NT2/D1 (cell line): Measurements from ENCODE around the gene SREK1.
"Not testable (repeated sequence)": the region's sequence is repeated elsewhere in the genome, so short reads cannot be mapped to it uniquely, and the experiment has no call there.

ENCODE experiments used
- YY1 ChIP-seq: IDR thresholded peaks from 2 replicates; pipeline ENCODE4 v1.6.1; 2011; ENCODE audit not compliant: insufficient read length, insufficient read depth
- ZNF274 ChIP-seq: IDR thresholded peaks from 2 replicates; pipeline ENCODE4 v1.6.1; 2011; ENCODE audit warnings: mild to moderate bottlenecking, low read depth, low read length

DNA sequence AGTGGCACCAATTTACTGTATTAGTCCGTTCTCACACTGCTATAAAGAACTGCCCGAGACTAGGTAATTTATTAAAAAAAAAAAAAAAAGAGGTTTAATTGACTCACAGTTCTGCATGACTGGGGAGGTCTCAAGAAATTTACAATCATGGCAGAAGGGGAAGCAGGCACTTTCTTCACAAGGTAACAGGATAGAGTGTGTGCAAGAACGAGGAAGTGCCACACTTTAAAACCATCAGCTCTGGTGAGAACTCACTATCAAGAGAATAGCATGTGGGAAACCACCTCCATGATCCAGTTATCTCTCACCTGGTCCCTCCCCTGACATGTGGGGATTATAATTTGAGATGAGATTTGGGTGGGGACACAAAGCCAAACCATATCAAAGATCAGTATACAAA is 7.2 kb upstream of the SREK1 start:
- not testable (repeated sequence) for TF ChIP-seq ZNF274, YY1
